ENCODE measurements around the gene WDR13. TPM values are rescaled to one million over a fixed set of nuclear protein-coding genes. Genes with fewer than 3 reads are reported as not detected.

The WDR13 gene
- 75.9 and 76.6 TPM in 2 replicates for total RNA-seq

GRCh38 chrX:48597353-48598264 is at the start of gene WDR13:
Gene WDR13 (plus strand): TSS chrX:48597492. CDS start chrX:48597997, 505 bp downstream.

GRCh38 chrX:48574270-48575266 is 22.7 kb upstream of the WDR13 start, which contains the start of gene RBM3:
Gene RBM3 (plus strand): TSS chrX:48574484. CDS start chrX:48575181, 697 bp downstream.

Other genes with a start within 250 kb of the WDR13 start
- not detected in 2 replicates for gene SSX3, start 240.8 kb upstream of the WDR13 start, total RNA-seq
- not detected in 2 replicates for gene SSX4, start 214.0 kb upstream of the WDR13 start, total RNA-seq
- not detected in 2 replicates for gene SSX4B, start 185.5 kb upstream of the WDR13 start, total RNA-seq
- 30.6 and 61.8 TPM in 2 replicates for gene SLC38A5, start 127.2 kb upstream of the WDR13 start, total RNA-seq
- gene FTSJ1, start 121.3 kb upstream of the WDR13 start, total RNA-seq, result 49.3 and 61.4 TPM in 2 replicates
- 9.3 and 10.4 TPM in 2 replicates for gene PORCN, start 88.5 kb upstream of the WDR13 start, total RNA-seq
- 35.6 and 45.4 TPM in 2 replicates for gene EBP, start 75.7 kb upstream of the WDR13 start, total RNA-seq
- gene TBC1D25, start 57.8 kb upstream of the WDR13 start, total RNA-seq, result 3.3 and 8.5 TPM in 2 replicates
- gene RBM3, start 23.0 kb upstream of the WDR13 start, total RNA-seq, result 53.3 and 64.1 TPM in 2 replicates
- gene WAS, start 86.3 kb downstream of the WDR13 start, total RNA-seq, result 0.30 and 0.51 TPM in 2 replicates
- gene SUV39H1, start 99.2 kb downstream of the WDR13 start, total RNA-seq, result 1.2 and 3.8 TPM in 2 replicates
- not detected in 2 replicates for gene GLOD5, start 164.3 kb downstream of the WDR13 start, total RNA-seq
- not detected in 2 replicates for gene GATA1, start 189.1 kb downstream of the WDR13 start, total RNA-seq
- 32.1 and 37.5 TPM in 2 replicates for gene HDAC6, start 204.6 kb downstream of the WDR13 start, total RNA-seq
- not detected in 2 replicates for gene ERAS, start 229.0 kb downstream of the WDR13 start, total RNA-seq
- 1.1 and 1.2 TPM in 2 replicates for gene PCSK1N, start 238.1 kb downstream of the WDR13 start, total RNA-seq

All from smooth muscle cell of the umbilical artery (primary cell).